ENCODE measurements around the gene COL23A1. TPM values are rescaled to one million over a fixed set of nuclear protein-coding genes. Genes with fewer than 3 reads are reported as not detected.

COL23A1 gene
- total RNA-seq, 1 experiment from 2014 or later = 15.0 TPM

DNA sequence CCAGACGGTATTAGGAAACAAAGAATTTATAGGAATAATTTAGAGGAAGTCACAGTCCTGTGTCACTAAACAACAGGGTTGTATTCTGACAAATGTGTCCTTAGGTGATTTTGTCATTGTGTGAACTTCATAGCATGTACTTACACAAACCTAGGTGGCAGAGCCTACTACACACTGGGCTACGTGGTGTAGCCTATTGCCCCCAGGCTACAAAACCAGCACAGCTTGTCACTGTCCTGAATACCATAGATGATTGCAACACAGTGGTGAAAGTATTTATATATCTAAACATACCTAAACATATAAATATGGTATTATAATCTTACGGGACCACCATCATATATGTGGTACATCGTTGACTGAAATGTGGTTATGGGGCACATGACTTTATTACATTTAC lies 69.3 kb downstream of the COL23A1 start:
- CTCF ChIA-PET = interaction anchor here (0.6 kb wide), 1 partner anchor 240 kb away, joined by 4 read pairs; no protein-coding TSS in a partner anchor
- TF ChIP-seq GRHL2 (CRISPR knock-in tag; IDR thresholded peaks at IDR 0.05; ENCODE audit: insufficient replicate concordance, severe bottlenecking) (no peak), TCF7 (CRISPR knock-in tag; IDR thresholded peaks at IDR 0.05; ENCODE audit: low read depth) (no peak), MXD4 (CRISPR knock-in tag; IDR thresholded peaks at IDR 0.05; ENCODE audit: borderline replicate concordance) (no peak), ZNF416 (CRISPR knock-in tag; IDR thresholded peaks at IDR 0.05) (no peak), SMAD4 (CRISPR knock-in tag; IDR thresholded peaks at IDR 0.05) (no peak), SMAD3 (CRISPR knock-in tag; IDR thresholded peaks at IDR 0.05; ENCODE audit: borderline replicate concordance) (no peak)
- TF ChIP-seq, protein P1, sequence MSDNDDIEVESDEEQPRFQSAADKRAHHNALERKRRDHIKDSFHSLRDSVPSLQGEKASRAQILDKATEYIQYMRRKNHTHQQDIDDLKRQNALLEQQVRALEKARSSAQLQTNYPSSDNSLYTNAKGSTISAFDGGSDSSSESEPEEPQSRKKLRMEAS (CRISPR knock-in tag; IDR thresholded peaks at IDR 0.05) = no peak
- ATAC-seq (no peak), DNase-seq (ENCODE audit: low spot score) (no peak)
- Mint-ChIP-seq H3K27ac (no peak overlapping the region), H3K36me3 (peaks cover 12% of the 10 kb centered on the region), H3K4me1 (peaks cover 5% of the 10 kb centered on the region), H3K27me3 (ENCODE audit: low read depth) (no peaks in the 10 kb centered on the region), H3K4me3 (no peak overlapping the region), H3K9me3 (peaks cover 24% of the 10 kb centered on the region)
- POLR2A ChIA-PET = no interaction called here

DNA sequence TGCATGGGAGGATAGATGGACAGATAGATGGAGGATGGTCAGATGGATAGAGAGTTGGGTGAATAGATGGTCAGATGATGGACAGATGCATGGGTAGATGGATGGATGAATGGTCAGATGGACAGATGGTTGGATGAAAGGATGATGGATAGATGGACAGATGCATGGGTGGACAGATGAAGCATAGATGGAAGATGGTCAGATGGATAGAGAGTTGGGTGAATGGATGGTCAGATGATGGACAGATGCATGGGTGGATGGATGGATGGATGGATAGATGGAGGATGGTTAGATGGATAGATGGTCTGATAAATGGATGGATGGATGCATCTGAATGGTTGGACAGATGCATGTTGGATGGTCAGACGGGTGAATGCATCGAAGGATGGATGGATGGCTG lies 70.4 kb downstream of the COL23A1 start:
- peaks cover 2% of the 10 kb centered on the region; the same call in 1 of the 2 replicates for H3K4me1 Mint-ChIP-seq
- DNase-seq (ENCODE audit: low spot score) (no peak), ATAC-seq (no peak)
- no peak overlapping the region for H3K27ac Mint-ChIP-seq
- peaks cover 12% of the 10 kb centered on the region for H3K36me3 Mint-ChIP-seq
- H3K4me3 Mint-ChIP-seq = no peak overlapping the region
- CTCF ChIA-PET = no interaction called here
- TF ChIP-seq JUN (CRISPR knock-in tag; IDR thresholded peaks at IDR 0.05) = no peak
- peaks cover 24% of the 10 kb centered on the region for H3K9me3 Mint-ChIP-seq
- POLR2A ChIA-PET = no interaction called here
- no peaks in the 10 kb centered on the region for H3K27me3 Mint-ChIP-seq (ENCODE audit: low read depth)

DNA sequence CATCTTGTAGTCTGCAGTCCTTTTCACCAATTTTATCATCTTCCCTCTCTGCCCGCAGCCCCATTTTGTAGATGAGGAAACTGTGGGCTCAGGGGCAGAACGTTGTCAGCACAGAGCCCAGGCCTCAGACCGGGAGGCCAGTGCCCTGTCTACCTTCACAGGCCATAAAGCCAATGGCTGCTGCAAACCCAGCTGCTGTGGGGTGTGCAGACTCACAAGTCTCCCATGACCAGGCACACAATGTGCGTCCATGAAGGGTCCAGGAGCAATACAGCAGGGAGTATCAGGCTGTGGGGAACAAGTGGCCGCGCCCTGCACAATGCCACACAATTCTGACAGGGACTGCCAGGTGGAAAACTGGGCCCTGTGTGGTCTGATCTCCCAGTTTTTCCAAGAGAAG lies 71.0 kb downstream of the COL23A1 start:
- Mint-ChIP-seq H3K36me3 (peaks cover 13% of the 10 kb centered on the region), H3K9me3 (peaks cover 28% of the 10 kb centered on the region), H3K27me3 (ENCODE audit: low read depth) (no peaks in the 10 kb centered on the region), H3K4me1 (no peaks in the 10 kb centered on the region), H3K4me3 (no peak overlapping the region), H3K27ac (no peak overlapping the region)
- DNase-seq (ENCODE audit: low spot score) (no peak), ATAC-seq (no peak)
- TF ChIP-seq, protein P2, sequence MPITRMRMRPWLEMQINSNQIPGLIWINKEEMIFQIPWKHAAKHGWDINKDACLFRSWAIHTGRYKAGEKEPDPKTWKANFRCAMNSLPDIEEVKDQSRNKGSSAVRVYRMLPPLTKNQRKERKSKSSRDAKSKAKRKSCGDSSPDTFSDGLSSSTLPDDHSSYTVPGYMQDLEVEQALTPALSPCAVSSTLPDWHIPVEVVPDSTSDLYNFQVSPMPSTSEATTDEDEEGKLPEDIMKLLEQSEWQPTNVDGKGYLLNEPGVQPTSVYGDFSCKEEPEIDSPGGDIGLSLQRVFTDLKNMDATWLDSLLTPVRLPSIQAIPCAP (CRISPR knock-in tag; IDR thresholded peaks at IDR 0.05) = no peak
- ChIA-PET CTCF (no interaction called here), POLR2A (no interaction called here)

DNA sequence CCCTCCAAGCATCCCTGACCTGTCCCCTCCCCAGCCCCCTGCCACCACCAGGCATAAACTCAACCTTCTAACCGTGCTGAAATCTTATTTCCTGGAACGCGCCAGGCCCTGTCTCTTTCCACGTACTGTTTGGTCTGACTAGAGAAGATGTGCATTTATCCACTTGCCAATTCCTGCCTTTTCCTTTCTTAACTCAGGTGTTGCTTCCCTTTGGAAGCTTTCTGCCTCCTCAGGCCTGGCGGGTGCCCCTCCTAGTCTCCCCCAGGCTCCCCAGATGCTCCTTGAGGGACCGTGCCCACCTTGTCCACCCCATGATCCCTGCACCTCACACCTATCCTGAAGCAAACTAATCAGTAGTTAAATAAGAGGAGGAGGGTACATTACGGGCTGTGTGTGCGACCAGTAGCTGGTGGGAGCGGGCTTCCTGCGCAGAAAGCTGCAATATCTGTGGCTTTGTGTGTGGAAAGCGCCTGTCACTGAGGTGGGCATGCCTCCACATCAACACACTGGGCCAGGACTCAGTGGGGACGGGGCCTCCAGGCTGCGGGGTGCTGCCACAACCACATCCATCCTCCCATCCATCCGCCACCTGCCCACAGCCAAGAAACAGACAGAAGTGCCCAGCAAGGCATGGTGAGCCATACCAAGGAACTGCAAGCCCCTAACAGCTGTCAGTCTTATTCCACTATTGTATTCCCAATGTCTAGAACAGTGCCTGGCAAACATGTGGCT lies 73.5 kb downstream of the COL23A1 start:
- Mint-ChIP-seq H3K27me3 (ENCODE audit: low read depth) (no peaks in the 10 kb centered on the region), H3K9me3 (peaks cover 30% of the 10 kb centered on the region), H3K27ac (no peak overlapping the region), H3K4me3 (no peak overlapping the region), H3K36me3 (peaks cover 17% of the 10 kb centered on the region), H3K4me1 (no peaks in the 10 kb centered on the region)
- TF ChIP-seq IRF2 (CRISPR knock-in tag; IDR thresholded peaks at IDR 0.05; ENCODE audit: borderline replicate concordance, low read depth) (no peak), ZNF219 (CRISPR knock-in tag; IDR thresholded peaks at IDR 0.05; ENCODE audit: borderline replicate concordance) (no peak), RELA (CRISPR knock-in tag; IDR thresholded peaks at IDR 0.05; ENCODE audit: borderline replicate concordance) (no peak), NR1H2 (CRISPR knock-in tag; IDR thresholded peaks at IDR 0.05) (no peak)
- TF ChIP-seq, protein P3, sequence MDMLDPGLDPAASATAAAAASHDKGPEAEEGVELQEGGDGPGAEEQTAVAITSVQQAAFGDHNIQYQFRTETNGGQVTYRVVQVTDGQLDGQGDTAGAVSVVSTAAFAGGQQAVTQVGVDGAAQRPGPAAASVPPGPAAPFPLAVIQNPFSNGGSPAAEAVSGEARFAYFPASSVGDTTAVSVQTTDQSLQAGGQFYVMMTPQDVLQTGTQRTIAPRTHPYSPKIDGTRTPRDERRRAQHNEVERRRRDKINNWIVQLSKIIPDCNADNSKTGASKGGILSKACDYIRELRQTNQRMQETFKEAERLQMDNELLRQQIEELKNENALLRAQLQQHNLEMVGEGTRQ (CRISPR knock-in tag; IDR thresholded peaks at IDR 0.05) = no peak
- TF ChIP-seq, protein P4, sequence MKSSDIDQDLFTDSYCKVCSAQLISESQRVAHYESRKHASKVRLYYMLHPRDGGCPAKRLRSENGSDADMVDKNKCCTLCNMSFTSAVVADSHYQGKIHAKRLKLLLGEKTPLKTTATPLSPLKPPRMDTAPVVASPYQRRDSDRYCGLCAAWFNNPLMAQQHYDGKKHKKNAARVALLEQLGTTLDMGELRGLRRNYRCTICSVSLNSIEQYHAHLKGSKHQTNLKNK (CRISPR knock-in tag; IDR thresholded peaks at IDR 0.05) = no peak
- ChIA-PET CTCF (interaction anchor here (1.3 kb wide), 1 partner anchor 56 kb away, joined by 4 read pairs; no protein-coding TSS in a partner anchor), POLR2A (no interaction called here)
- DNase-seq (ENCODE audit: low spot score) (no peak), ATAC-seq (no peak)
